Neuronal stem cell (in vitro differentiated cells): ENCODE measurements around the gene FLRT2.

Source experiments
- DNase-seq: peaks from one replicate; pipeline ENCODE4 v3.0.0-alpha.2; 2013; ENCODE audit warnings: low spot score
- H2AFZ ChIP-seq: one replicate; pipeline ENCODE4 v1.6.1; 2013; ENCODE audit warnings: mild to moderate bottlenecking, low read length, inconsistent platforms
- H2AK5ac ChIP-seq: 2 replicates; pipeline ENCODE4 v1.6.1; 2013; ENCODE audit warnings: low read depth, mild to moderate bottlenecking, inconsistent platforms, low read length, moderate library complexity, mixed read lengths
- H2BK120ac ChIP-seq: 2 replicates; pipeline ENCODE4 v1.6.1; 2013; ENCODE audit warnings: low read depth, mild to moderate bottlenecking, inconsistent platforms, low read length, moderate library complexity, mixed read lengths
- H2BK12ac ChIP-seq: one replicate; pipeline ENCODE4 v1.6.1; 2013; ENCODE audit warnings: low read length, inconsistent platforms
- H2BK15ac ChIP-seq: 2 replicates; pipeline ENCODE4 v1.6.1; 2013; ENCODE audit warnings: mild to moderate bottlenecking, low read length, inconsistent platforms, mixed read lengths
- H2BK5ac ChIP-seq: one replicate; pipeline ENCODE4 v1.6.1; 2013; ENCODE audit warnings: inconsistent platforms, mild to moderate bottlenecking, low read length, moderate library complexity
- H3K14ac ChIP-seq: one replicate; pipeline ENCODE4 v1.6.1; 2013; ENCODE audit warnings: low read length, inconsistent platforms
- H3K18ac ChIP-seq: 2 replicates; pipeline ENCODE4 v1.6.1; 2013; ENCODE audit warnings: low read length, inconsistent platforms
- H3K23ac ChIP-seq: 2 replicates; pipeline ENCODE4 v1.6.1; 2013; ENCODE audit warnings: low read depth, mild to moderate bottlenecking, mixed read lengths, low read length, inconsistent platforms; ENCODE audit not compliant: poor library complexity
- H3K27ac ChIP-seq: replicated peaks from 3 replicates; pipeline ENCODE4 v1.5.1; 2013; ENCODE audit warnings: low read length, inconsistent platforms
- H3K27me3 ChIP-seq, 3 experiments: 2 replicates each; pipeline ENCODE4 v1.6.1; 2013; ENCODE audit warnings: low read length in 3 of 3, mild to moderate bottlenecking in 2 of 3, inconsistent platforms in 1 of 3, low read depth in 1 of 3, mixed read lengths in 1 of 3, moderate library complexity in 1 of 3; ENCODE audit not compliant: control insufficient read depth in 3 of 3, insufficient read depth in 3 of 3
- H3K36me3 ChIP-seq, 2 donors: replicated peaks in 1 of 2; 2 replicates each; pipeline ENCODE4 v1.6.1; 2013; ENCODE audit warnings: low read length in 2 of 2; ENCODE audit not compliant: control insufficient read depth in 2 of 2, insufficient read depth in 2 of 2
- H3K4ac ChIP-seq: 2 replicates; pipeline ENCODE4 v1.6.1; 2013; ENCODE audit warnings: inconsistent platforms, mild to moderate bottlenecking, low read length, moderate library complexity
- H3K4me1 ChIP-seq, 2 donors: 1 replicate in 1 of 2; 2 replicates in 1 of 2; pipeline ENCODE4 v1.6.1; 2013; ENCODE audit warnings: low read length in 2 of 2, low read depth in 1 of 2; ENCODE audit not compliant: control insufficient read depth in 2 of 2, insufficient read depth in 1 of 2
- H3K4me2 ChIP-seq: one replicate; pipeline ENCODE4 v1.6.1; 2013; ENCODE audit warnings: mild to moderate bottlenecking, low read length, inconsistent platforms; ENCODE audit not compliant: insufficient read depth, poor library complexity, severe bottlenecking
- H3K4me3 ChIP-seq, 2 donors: 2 replicates each; pipeline ENCODE4 v1.5.1; 2013; ENCODE audit warnings: low read length in 2 of 2, mild to moderate bottlenecking in 2 of 2, inconsistent platforms in 1 of 2, moderate library complexity in 1 of 2
- H3K79me1 ChIP-seq: one replicate; pipeline ENCODE4 v1.6.1; 2013; ENCODE audit warnings: low read depth, mild to moderate bottlenecking, inconsistent platforms, low read length, moderate library complexity
- H3K9ac ChIP-seq: one replicate; pipeline ENCODE4 v1.6.1; 2013; ENCODE audit warnings: mild to moderate bottlenecking, low read depth, low read length, inconsistent platforms; ENCODE audit not compliant: poor library complexity
- H3K9me3 ChIP-seq, 2 donors: replicated peaks in 1 of 2; 2 replicates each; pipeline versions ENCODE3 to v1.6.1; 2013; ENCODE audit warnings: low read length in 2 of 2, mild to moderate bottlenecking in 2 of 2, inconsistent platforms in 1 of 2, low read depth in 1 of 2, mixed read lengths in 1 of 2, moderate library complexity in 1 of 2; ENCODE audit not compliant: control insufficient read depth in 2 of 2, insufficient read depth in 1 of 2
- H4K8ac ChIP-seq: one replicate; pipeline ENCODE4 v1.6.1; 2013; ENCODE audit warnings: low read depth, mild to moderate bottlenecking, inconsistent platforms, low read length, moderate library complexity
- H4K91ac ChIP-seq: one replicate; pipeline ENCODE4 v1.6.1; 2013; ENCODE audit warnings: low read length, low read depth, mild to moderate bottlenecking, inconsistent platforms; ENCODE audit not compliant: poor library complexity
- WGBS, 2 donors: extraction: QIAGEN DNeasy Blood & Tissue Kit; methylation state at CpG; one replicate each; pipeline ENCODE4 v1.1.7; 2013; ENCODE audit warnings: missing lambda C conversion rate in 2 of 2, mixed read lengths in 1 of 2; ENCODE audit not compliant: insufficient read length in 2 of 2, insufficient replicate concordance in 1 of 2; ENCODE audit errors: extremely low coverage in 2 of 2; 5-methylcytosine and 5-hydroxymethylcytosine counted together

FLRT2 gene

GRCh38 chr14:85575617-85575898, 45.6 kb downstream of the FLRT2 start:
- Histone ChIP-seq H3K14ac (no peak overlapping the region), H3K27me3 (no peaks in the 10 kb centered on the region), H2AK5ac (no peak overlapping the region), H3K9me3 (no peaks in the 10 kb centered on the region), H3K79me1 (no peaks in the 10 kb centered on the region), H3K36me3 (no peaks in the 10 kb centered on the region), H2BK120ac (no peak overlapping the region), H2BK5ac (no peak overlapping the region), H3K23ac (no peak overlapping the region), H3K9ac (no peak overlapping the region), H2BK12ac (no peak overlapping the region), H3K4ac (no peak overlapping the region), H2BK15ac (no peak overlapping the region), H4K8ac (no peak overlapping the region), H3K4me1 (peaks cover 7 to 8% of the 10 kb centered on the region in 2 donors), H3K18ac (no peak overlapping the region), H4K91ac (no peak overlapping the region), H3K4me2 (no peak overlapping the region), H2AFZ (peak overlapping the region; percentile 51), H3K4me3 (no peak overlapping the region), H3K27ac (no peak overlapping the region)
- no peak for DNase-seq
- no CpG with 5 or more reads among the region's 1 CpG for WGBS, 2 donors

- Histone ChIP-seq H2BK15ac (no peak overlapping the region), H2BK5ac (no peak overlapping the region), H3K27ac (no peak overlapping the region), H3K9ac (no peak overlapping the region), H3K4ac (no peak overlapping the region), H3K18ac (no peak overlapping the region), H3K4me3 (no peak overlapping the region), H3K14ac (no peak overlapping the region), H2AK5ac (no peak overlapping the region), H3K23ac (no peak overlapping the region), H2BK120ac (no peak overlapping the region), H3K27me3 (no peaks in the 10 kb centered on the region), H2AFZ (no peak overlapping the region), H2BK12ac (no peak overlapping the region), H3K4me1 (peaks cover 7 to 8% of the 10 kb centered on the region in 2 donors), H4K8ac (no peak overlapping the region), H3K4me2 (no peak overlapping the region), H3K9me3 (no peaks in the 10 kb centered on the region), H3K36me3 (no peaks in the 10 kb centered on the region), H4K91ac (no peak overlapping the region), H3K79me1 (no peaks in the 10 kb centered on the region)
- no peak for DNase-seq
- WGBS, 2 donors = no CpG with 5 or more reads among the region's 3 CpGs
Measured at GRCh38 chr14:85576218-85576617, 46.3 kb downstream of the FLRT2 start.

DNA sequence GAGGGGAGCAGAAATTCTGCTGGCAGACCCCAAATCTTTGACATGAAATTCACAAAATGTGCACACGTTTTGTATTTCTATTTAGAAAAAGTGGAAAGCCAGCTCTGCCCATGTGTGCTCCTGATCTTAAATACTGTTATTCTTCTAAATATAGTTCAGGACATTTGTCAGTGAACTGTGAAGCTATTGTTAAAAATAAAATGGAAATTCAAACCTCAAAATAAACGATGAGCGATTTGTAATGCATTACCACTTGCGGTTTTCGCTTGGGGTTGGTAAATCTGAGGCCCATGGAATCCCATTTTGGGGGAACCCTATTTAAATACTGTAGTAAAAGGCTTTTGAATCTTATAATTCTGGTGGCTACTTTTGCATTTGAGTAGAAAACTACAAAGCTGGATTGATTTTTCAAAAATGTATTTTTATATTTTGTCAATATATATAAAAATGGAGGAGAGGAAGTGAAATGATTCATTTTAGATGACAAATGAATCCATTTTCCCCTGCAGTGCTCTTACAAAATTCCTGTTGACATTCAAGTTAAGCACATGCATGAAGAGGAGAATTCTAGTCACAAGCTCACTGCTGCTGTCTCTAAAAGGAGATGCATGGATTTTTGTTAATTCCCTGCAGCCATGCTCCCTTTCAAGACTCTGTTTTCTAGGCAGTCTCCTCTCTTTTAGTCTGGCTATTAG, 47.1 kb downstream of the FLRT2 start:
- Histone ChIP-seq H4K91ac (no peak overlapping the region), H3K4me1 (peaks cover 7 to 8% of the 10 kb centered on the region in 2 donors), H4K8ac (no peak overlapping the region), H3K4me2 (no peak overlapping the region), H2BK12ac (no peak overlapping the region), H3K27ac (no peak overlapping the region), H3K18ac (no peak overlapping the region), H2BK120ac (no peak overlapping the region), H2BK15ac (no peak overlapping the region), H3K36me3 (no peaks in the 10 kb centered on the region), H3K4me3 (no peak overlapping the region), H3K14ac (no peak overlapping the region), H3K79me1 (no peaks in the 10 kb centered on the region), H3K23ac (no peak overlapping the region), H2AK5ac (no peak overlapping the region), H3K9me3 (no peaks in the 10 kb centered on the region), H2AFZ (no peak overlapping the region), H3K4ac (no peak overlapping the region), H2BK5ac (no peak overlapping the region), H3K27me3 (no peaks in the 10 kb centered on the region), H3K9ac (no peak overlapping the region)
- WGBS, 2 donors = no CpG with 5 or more reads among the region's 5 CpGs
- no peak for DNase-seq

- H3K27ac ChIP-seq = no peak overlapping the region
- no peak overlapping the region for H3K18ac ChIP-seq
- no peak overlapping the region for H2BK5ac ChIP-seq
- no peak overlapping the region for H2BK12ac ChIP-seq
- no CpG with 5 or more reads among the region's 7 CpGs for WGBS, 2 donors
- H3K14ac ChIP-seq = no peak overlapping the region
- H4K91ac ChIP-seq = no peak overlapping the region
- no peak overlapping the region for H2BK120ac ChIP-seq
- no peaks in the 10 kb centered on the region for H3K27me3 ChIP-seq
- H3K36me3 ChIP-seq = no peaks in the 10 kb centered on the region
- H3K9me3 ChIP-seq = no peaks in the 10 kb centered on the region
- H2AK5ac ChIP-seq = no peak overlapping the region
- H3K4me3 ChIP-seq = no peak overlapping the region
- DNase-seq = no peak
- no peak overlapping the region for H2AFZ ChIP-seq
- no peak overlapping the region for H2BK15ac ChIP-seq
- no peak overlapping the region for H3K23ac ChIP-seq
- no peaks in the 10 kb centered on the region for H3K79me1 ChIP-seq
- no peak overlapping the region for H4K8ac ChIP-seq
- no peak overlapping the region for H3K9ac ChIP-seq
- peaks cover 7 to 8% of the 10 kb centered on the region in 2 donors for H3K4me1 ChIP-seq
- H3K4ac ChIP-seq = no peak overlapping the region
- H3K4me2 ChIP-seq = no peak overlapping the region
Measured at GRCh38 chr14:85577543-85578114, 47.7 kb downstream of the FLRT2 start.
